ENCODE measurements around the gene C19orf44.

DNA sequence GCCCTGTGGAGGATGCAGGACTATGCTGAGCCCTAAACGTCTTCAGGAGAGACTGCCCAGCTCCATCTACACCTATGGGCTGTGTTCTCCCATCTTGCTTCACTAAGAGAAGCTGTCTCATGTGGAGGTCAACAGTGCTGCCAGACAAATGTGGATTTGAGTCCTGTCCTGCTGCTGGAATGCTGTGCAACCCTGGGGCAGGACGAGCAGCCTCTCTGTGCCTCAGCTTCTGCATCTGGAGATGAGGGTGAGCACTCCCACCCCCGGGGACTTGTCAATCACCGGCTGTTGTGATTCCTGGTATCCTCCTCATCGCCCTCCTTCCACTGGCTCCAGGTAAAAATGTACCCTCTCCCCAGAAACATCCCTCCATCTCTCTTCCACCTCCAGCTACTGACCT lies 40.7 kb upstream of the C19orf44 start:
- TF ChIP-seq, protein P1, sequence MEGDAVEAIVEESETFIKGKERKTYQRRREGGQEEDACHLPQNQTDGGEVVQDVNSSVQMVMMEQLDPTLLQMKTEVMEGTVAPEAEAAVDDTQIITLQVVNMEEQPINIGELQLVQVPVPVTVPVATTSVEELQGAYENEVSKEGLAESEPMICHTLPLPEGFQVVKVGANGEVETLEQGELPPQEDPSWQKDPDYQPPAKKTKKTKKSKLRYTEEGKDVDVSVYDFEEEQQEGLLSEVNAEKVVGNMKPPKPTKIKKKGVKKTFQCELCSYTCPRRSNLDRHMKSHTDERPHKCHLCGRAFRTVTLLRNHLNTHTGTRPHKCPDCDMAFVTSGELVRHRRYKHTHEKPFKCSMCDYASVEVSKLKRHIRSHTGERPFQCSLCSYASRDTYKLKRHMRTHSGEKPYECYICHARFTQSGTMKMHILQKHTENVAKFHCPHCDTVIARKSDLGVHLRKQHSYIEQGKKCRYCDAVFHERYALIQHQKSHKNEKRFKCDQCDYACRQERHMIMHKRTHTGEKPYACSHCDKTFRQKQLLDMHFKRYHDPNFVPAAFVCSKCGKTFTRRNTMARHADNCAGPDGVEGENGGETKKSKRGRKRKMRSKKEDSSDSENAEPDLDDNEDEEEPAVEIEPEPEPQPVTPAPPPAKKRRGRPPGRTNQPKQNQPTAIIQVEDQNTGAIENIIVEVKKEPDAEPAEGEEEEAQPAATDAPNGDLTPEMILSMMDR (conservative IDR thresholded peaks at IDR 0.05; ENCODE audit: low read length): no peak
- no peak for TF ChIP-seq EZH2phosphoT487 (IDR thresholded peaks at IDR 0.05; ENCODE audit: borderline replicate concordance, low read depth, low read length)
